ENCODE measurements around the gene SFRP5.

The SFRP5 gene

DNA sequence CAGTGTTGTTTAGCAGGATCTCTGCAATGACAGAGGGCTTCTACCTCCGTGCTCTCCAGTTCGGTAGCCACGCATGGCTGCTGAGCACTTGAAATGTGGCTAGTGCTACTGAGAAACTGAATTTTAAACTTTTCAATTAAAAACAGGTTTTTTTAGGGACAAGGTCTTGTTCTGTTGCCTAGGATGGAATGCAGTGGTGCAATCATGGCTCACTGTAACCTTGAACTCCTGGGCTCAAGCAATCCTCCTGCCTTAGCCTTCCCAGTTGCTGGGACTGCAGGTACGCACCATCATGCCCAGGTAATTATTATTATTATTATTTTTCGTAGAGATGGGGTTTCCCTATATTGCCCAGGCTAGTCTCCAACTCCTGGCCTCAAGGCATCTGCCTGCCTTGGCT is 13.4 kb upstream of the SFRP5 start:
- no peak for DNase-seq

DNA sequence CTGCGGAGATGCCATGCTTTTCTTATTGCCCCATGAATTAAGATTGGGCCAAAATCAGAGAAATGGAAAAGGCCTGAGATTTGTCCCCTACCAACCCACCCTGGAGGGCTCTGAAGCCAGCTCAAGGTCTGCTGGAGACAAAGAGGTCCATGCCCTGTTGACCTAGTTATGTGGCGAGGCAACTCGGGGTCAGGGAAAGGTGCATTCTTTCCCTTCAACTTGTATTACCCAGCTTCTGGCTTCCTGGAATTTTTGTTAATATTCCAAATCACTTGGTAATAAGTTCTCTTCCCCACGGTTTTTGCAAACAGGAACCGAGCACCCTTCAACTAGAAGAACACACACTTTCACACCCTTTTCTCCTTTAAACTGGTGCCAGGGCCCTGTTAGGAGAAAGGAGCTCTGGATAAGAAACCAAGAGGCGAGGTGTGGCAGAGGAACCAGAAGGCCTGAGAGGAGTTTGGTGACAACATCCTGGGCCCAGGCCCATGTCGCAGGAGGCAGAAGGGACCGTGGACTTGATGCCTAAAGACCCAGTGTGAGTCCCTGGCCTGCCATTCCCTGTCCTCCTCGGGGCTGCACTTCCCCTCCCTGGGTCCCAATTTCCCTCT is 12.5 kb upstream of the SFRP5 start:
- DNase-seq: no peak

GRCh38 chr10:97782455-97783228 is 10.8 kb upstream of the SFRP5 start:
- no peak for DNase-seq

GRCh38 chr10:97781618-97782331 is 10.0 kb upstream of the SFRP5 start:
- peak; percentile 41 to 50 for DNase-seq

DNA sequence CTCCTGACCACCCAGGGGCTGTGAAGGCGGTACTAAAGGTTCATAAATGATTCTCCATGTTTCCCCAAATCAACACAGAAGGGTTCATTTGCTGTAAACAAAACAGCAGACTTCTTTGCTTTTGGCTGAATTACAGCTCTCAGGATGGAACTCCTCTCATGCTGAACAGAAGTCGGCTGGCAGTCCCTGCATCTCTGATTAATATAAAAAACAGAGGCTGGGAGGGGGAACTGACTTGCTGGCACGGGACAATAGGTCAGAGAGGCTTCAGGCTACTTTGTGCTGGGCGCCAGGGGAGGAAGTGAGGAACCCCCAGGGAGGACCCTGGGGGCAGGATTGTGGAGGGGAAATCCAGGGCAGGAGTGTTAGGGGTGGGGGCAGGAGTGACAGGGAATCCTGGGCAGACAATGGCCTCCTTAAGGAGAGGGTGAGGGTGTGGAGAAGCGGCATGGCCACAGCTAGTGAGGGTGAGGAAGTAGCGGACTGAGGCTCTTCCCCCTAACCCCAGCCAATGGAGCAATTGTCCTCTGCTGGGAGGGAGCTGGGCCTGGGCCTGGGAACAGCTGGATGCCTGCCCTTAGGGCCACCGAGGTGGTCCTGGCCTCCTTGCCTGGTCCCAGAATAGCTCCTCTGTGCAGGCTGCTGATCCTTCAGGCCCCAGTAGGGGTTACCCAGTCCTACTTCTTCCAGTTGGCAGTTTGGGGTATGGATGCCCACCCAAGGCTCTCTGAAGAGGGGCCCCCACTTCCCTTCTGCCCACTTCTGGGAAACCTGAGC is 9.2 kb upstream of the SFRP5 start:
- no peak for DNase-seq

DNA sequence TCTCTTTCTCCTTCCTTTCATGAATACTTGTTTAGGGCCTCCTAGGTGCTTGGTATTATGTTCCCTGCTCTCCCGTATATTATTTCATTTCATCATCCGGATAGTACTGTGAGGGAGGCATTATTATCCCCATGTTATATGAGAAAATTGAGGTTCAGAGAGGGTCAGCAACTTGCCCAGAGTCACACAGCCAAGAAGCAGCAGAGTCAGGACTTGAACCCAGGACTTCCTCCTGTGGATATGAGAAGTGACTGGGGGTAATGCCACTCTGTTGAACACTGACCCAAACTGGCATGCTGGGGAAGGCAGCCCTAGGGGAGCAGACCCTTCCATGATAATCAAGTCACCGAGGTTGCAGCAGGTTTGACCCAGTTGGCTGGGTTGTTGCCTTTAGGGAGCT is 8.2 kb upstream of the SFRP5 start:
- no peak for DNase-seq

DNA sequence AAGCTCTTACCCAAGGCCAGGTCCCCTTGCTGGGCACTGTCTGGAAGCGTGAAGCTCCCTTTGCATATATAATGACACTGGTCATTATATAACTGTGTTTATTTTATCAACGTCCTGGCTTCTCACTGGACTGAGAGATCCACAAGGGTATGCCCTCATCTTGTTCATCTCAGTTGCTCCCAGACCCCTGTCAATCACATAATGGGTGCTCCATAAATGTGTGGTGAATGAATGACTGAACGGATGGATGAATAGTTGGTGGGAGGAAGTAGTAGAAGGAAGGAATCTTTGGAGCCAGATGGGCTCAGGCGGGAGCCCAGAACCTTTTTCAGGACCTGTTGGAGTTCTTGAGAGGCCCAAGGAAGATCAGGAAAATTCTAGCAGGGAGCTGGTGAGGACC is 7.7 kb upstream of the SFRP5 start:
- DNase-seq: no peak

DNA sequence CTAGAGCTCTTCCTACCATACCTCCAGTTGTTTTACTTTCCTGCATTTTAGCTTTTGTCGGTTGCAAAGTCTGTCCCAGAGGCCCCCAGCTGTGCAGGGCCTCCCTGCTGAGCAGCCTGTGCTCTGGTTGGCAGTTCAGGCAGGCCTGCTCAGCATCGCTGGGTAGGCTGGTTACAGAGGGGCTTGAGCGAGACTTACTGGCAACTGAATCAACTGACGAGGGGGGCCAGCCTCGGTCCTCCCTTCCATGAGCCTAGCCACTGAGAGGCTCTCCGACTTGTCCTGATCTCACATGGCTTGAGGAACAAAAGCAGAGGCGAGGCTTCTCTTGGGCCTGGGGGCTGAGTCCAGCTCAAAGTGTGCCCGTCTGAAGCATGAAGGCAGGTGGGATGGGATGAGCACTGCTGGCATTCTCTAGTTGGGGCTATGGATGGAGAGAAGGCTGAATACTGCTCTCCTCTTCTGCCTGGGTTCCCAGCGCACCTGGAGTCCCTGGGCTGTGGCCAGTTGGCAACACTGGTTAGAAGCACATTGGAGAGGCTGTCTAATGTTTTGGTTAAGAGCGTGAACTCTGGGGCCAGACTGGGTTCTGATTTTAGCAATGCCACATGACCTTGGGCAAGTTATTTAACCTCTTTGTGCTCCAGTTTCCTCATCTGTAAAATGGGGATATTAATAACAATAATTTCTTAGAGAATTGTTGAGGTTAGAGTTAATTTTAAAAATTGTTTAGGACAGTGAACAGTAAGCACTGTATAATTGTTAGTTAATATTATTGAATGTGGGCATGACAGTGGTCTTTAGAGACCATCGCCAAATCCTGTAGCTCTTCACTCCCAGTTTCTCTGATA is 6.9 kb upstream of the SFRP5 start:
- no peak for DNase-seq

DNA sequence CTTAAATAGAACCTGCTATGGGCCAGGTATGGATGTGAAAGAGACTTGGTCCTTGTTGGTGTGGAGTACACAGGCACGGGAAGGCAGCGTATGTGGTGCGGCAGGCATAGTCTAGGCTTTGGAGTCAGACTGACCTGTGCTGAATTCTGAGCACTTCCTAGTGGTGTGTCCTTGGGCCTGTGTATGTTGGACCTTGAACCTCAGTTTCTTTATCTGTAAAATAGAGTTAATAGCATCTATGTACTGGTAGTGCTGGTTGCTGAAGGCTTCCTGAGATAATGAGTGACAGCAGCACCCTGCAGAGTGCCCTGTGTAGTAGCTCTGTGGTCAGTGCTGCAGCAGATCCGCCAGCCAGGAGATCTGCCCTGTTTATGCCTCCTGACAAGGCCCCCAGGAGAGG is 5.3 kb upstream of the SFRP5 start:
- no peak for DNase-seq

GRCh38 chr10:97774811-97775294 is 3.1 kb upstream of the SFRP5 start:
- DNase-seq: no peak

GRCh38 chr10:97773096-97773495 is 1.3 kb upstream of the SFRP5 start:
- no peak for DNase-seq

- peak; percentile 34 to 48 for DNase-seq
Measured at GRCh38 chr10:97771055-97771891, 526 bp downstream of the SFRP5 start.

DNA sequence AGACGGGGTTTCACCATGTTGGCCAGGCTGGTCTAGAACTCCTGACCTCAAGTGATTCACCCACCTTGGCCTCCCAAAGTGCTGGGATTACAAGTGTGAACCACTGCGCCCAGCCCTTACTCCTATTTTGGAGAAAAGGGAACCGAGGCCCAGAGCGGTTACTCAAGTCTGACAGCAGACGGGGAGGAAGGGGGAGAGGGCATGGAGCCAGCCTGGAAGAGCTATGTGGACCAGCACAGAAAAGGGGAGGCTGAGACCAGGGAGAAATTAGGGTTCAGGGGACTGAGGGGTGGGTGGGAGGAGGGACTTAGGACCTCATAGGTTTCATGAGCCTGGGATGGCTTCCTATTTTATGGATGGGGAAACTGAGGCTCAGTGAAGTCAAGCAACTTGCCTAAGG is 1.5 kb downstream of the SFRP5 start:
- no peak for DNase-seq

DNA sequence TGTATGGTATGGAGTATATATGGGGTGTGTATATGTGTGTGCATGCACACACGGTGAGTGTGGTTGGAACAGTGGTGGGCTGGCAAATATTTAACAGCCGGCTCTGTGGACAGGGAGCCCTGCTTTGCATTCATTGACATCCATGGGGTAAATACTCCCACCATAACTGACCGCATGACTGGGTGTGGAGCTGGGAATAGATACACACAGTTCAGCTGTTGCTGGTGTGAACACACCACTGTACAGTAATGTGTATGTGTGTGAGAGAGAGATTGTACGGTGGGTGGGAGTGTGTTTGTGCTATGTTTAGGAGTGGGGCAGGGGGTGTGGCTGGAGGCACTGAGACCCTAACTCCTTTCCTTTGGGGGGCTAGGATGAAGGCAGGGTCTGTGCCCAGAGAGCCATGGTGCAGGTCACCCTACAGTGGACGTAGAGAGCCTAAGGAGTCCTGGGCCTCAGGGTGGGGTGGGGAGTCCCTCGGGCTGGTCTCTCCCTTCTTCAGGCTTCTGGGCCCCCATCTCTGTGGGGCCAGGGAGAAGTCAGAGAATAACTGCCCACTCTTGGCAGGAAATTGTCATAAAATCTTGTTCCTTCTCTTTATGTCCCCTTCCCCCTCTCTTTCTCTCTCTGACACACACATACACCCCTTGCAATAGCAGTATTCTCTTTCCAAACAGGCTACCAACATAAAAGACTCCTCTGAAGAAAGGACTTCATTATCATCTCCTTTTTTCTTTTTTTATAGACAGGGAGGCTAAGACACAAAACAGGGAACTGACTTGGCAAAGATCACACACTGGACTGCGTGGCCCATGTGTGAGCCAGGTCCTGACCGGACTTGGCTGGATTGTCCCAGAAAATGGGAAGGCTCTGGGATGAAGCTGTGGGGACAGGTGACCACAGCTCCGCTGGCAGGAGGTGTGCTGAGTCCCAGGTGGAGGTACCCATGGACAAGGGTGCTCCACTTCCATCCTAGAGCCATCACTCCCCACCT is 3.2 kb downstream of the SFRP5 start:
- no peak for DNase-seq

GRCh38 chr10:97766996-97767924 is 4.5 kb downstream of the SFRP5 start:
- no peak for DNase-seq

GRCh38 chr10:97766106-97766810 is 5.5 kb downstream of the SFRP5 start:
- no peak for DNase-seq

DNA sequence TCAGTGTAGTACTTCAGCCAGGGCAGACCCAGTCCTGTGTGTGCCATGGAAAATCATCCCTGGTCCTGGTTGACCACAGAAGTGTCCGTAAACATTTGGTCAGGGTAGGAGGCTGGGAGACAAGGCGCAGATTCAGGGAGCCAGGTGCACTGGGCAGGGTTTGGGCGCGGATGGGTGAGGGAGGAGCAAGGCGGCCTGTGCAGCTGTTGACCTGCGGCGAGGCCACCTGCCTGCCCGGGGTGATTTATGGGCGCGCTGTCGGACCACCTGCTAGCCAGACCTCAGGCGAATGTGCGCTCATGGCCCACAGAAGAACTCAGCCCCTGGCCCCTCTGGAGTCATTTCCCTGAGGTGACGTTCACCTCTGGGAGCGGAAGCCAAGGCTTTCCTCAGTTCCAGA is 6.6 kb downstream of the SFRP5 start:
- no peak for DNase-seq

DNA sequence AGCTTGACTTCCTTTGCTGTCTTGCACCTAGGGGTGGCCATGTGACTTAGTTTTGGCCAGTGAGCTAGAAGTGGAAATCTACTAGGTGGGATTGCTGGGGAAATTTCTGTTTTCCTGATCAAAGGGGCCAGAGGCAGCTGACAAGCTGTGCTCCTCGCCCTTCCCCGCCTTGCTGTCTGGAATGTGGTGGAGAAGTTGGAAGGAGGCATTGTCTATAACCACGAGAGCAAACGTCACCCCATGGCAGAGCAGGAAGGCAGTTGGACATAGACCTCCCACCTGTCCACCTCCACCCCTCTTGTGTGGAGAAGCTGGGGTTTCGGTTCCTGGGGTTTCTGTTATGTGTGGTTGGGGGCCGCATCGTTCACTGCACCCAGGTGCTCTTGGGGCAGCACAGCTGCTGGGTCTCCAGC is 7.3 kb downstream of the SFRP5 start:
- no peak for DNase-seq
